Prostate gland (tissue), 2 donors: ENCODE measurements around the gene ADAMTS2.

Experiments used
- POLR2A ChIP-seq: fragments of 450-650 bp; IDR thresholded peaks from one replicate; pipeline ENCODE4 v1.6.1; 2016; ENCODE audit warnings: antibody characterized with exemption, mild to moderate bottlenecking
- TF ChIP-seq, protein P1 (sequence below), 4 experiments: fragments of 200-600 bp in 2 of 4; fragments of 450-650 bp in 2 of 4; sonication (generic) in 2 of 4; IDR thresholded peaks; 1 replicate in 3 of 4; 2 replicates in 1 of 4; pipeline ENCODE4 v1.5.1; 2016 to 2019; ENCODE audit warnings: antibody characterized with exemption in 4 of 4, mild to moderate bottlenecking in 2 of 4, moderate library complexity in 2 of 4

DNA sequence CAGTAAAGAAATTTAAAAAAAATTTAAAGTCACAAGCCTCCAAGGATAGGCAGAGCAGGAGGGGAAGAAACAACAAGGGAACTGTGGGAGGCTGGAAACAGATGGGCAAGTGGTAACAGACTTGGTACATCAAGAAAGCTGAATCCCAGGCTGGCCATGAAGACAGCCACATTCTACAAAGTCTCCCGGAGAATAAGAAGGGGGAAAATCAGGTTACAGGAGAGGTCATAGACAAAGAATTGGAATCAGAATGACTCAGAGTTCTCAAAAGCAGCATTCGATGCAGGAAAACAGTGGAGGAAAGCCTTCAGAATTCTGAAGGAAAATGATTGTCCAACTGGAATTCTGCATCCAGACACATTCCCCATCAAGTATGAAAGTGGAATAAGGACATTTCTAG is 129.7 kb downstream of the ADAMTS2 start:
- TF ChIP-seq, protein P1, sequence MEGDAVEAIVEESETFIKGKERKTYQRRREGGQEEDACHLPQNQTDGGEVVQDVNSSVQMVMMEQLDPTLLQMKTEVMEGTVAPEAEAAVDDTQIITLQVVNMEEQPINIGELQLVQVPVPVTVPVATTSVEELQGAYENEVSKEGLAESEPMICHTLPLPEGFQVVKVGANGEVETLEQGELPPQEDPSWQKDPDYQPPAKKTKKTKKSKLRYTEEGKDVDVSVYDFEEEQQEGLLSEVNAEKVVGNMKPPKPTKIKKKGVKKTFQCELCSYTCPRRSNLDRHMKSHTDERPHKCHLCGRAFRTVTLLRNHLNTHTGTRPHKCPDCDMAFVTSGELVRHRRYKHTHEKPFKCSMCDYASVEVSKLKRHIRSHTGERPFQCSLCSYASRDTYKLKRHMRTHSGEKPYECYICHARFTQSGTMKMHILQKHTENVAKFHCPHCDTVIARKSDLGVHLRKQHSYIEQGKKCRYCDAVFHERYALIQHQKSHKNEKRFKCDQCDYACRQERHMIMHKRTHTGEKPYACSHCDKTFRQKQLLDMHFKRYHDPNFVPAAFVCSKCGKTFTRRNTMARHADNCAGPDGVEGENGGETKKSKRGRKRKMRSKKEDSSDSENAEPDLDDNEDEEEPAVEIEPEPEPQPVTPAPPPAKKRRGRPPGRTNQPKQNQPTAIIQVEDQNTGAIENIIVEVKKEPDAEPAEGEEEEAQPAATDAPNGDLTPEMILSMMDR (IDR thresholded peaks at IDR 0.05): no peak
- no peak for TF ChIP-seq POLR2A
